Neural cell (in vitro differentiated cells): ENCODE results near the gene REST. TPM values are rescaled to one million over a fixed set of nuclear protein-coding genes. Genes with fewer than 3 reads are reported as not detected.

Experiments
- H2AFZ ChIP-seq: fragments of 200-600, 300-800 bp; sonication (generic), shearing (Covaris generic); 2 replicates; pipeline ENCODE4 v1.6.0; 2014; ENCODE audit warnings: low read depth, mild to moderate bottlenecking, antibody characterized with exemption, low read length, moderate library complexity
- H3F3A ChIP-seq: fragments of 200-600 bp; shearing (Covaris generic); 2 replicates; pipeline ENCODE4 v1.6.1; 2016; ENCODE audit warnings: mild to moderate bottlenecking, moderate library complexity, mixed read lengths, antibody characterized with exemption, low read length; ENCODE audit not compliant: insufficient read depth, poor library complexity, severe bottlenecking
- H3K27ac ChIP-seq: fragments of 200-600, 300-800 bp; sonication (generic), shearing (Covaris generic); 2 replicates; pipeline ENCODE4 v1.5.1; 2014; ENCODE audit warnings: mild to moderate bottlenecking, low read length, moderate library complexity
- H3K27me3 ChIP-seq: fragments of 300-800, 200-600 bp; sonication (generic), shearing (Covaris generic); 2 replicates; pipeline ENCODE4 v1.6.0; 2014; ENCODE audit warnings: mild to moderate bottlenecking, low read depth, low read length, moderate library complexity; ENCODE audit not compliant: insufficient read depth
- H3K36me3 ChIP-seq: fragments of 300-800, 200-600 bp; sonication (generic), shearing (Covaris generic); 2 replicates; pipeline ENCODE4 v1.5.1; 2014; ENCODE audit warnings: mild to moderate bottlenecking, antibody characterized with exemption, low read length, moderate library complexity; ENCODE audit not compliant: insufficient read depth
- H3K4me2 ChIP-seq: fragments of 300-800, 200-600 bp; sonication (generic), shearing (Covaris generic); 2 replicates; pipeline ENCODE4 v1.6.0; 2014; ENCODE audit warnings: mild to moderate bottlenecking, low read length
- H3K4me3 ChIP-seq: fragments of 300-800, 200-600 bp; sonication (generic), shearing (Covaris generic); 2 replicates; pipeline ENCODE4 v1.5.1; 2014; ENCODE audit warnings: mild to moderate bottlenecking, low read length, moderate library complexity
- H3K79me2 ChIP-seq: fragments of 200-600 bp; shearing (Covaris generic); replicated peaks from 2 replicates; pipeline ENCODE4 v1.6.0; 2014; ENCODE audit warnings: mild to moderate bottlenecking, low read length, moderate library complexity; ENCODE audit not compliant: insufficient read depth
- H3K9ac ChIP-seq: fragments of 300-800, 200-600 bp; sonication (generic), shearing (Covaris generic); 2 replicates; pipeline ENCODE4 v1.6.1; 2016; ENCODE audit warnings: mild to moderate bottlenecking, low read length, mixed read lengths
- H3K9me2 ChIP-seq: fragments of 200-600 bp; shearing (Covaris generic); 2 replicates; pipeline ENCODE4 v1.6.1; 2016; ENCODE audit warnings: mild to moderate bottlenecking, low read length, mixed read lengths; ENCODE audit not compliant: insufficient read depth
- H3K9me3 ChIP-seq: fragments of 200-600, 300-800 bp; sonication (generic), shearing (Covaris generic); 2 replicates; pipeline ENCODE4 v1.6.1; 2016; ENCODE audit warnings: mild to moderate bottlenecking, mixed run types, low read length, moderate library complexity, mixed read lengths
- H4K20me1 ChIP-seq: fragments of 200-600 bp; shearing (Covaris generic); 2 replicates; pipeline ENCODE4 v1.6.1; 2016; ENCODE audit warnings: mild to moderate bottlenecking, mixed run types; ENCODE audit not compliant: insufficient read depth
- EP300 ChIP-seq: fragments of 450-650 bp; conservative IDR thresholded peaks from 2 replicates; pipeline ENCODE4 v1.6.1; 2014; ENCODE audit warnings: antibody characterized with exemption, mild to moderate bottlenecking, moderate library complexity; ENCODE audit not compliant: poor library complexity, severe bottlenecking
- EZH2 ChIP-seq: fragments of 200-600, 300-800 bp; shearing (Covaris generic), sonication (generic); IDR thresholded peaks from 2 replicates; pipeline ENCODE4 v1.6.1; 2014; ENCODE audit warnings: antibody characterized with exemption, low read length, borderline replicate concordance, mild to moderate bottlenecking; ENCODE audit not compliant: insufficient read depth, poor library complexity, severe bottlenecking
- MXI1 ChIP-seq: fragments of 450-650 bp; conservative IDR thresholded peaks from 2 replicates; pipeline ENCODE4 v1.6.1; 2014; ENCODE audit warnings: antibody characterized with exemption, mild to moderate bottlenecking; ENCODE audit not compliant: poor library complexity, severe bottlenecking
- POLR2AphosphoS5 ChIP-seq: IDR thresholded peaks from 2 replicates; pipeline ENCODE4 v1.6.1; 2012
- RAD21 ChIP-seq: fragments of 450-650 bp; conservative IDR thresholded peaks from 2 replicates; pipeline ENCODE4 v1.6.1; 2014; ENCODE audit warnings: antibody characterized with exemption, mild to moderate bottlenecking, moderate library complexity
- REST ChIP-seq: IDR thresholded peaks from 2 replicates; pipeline ENCODE4 v1.6.1; 2012; ENCODE audit warnings: borderline replicate concordance
- SMC3 ChIP-seq: fragments of 450-650 bp; conservative IDR thresholded peaks from 2 replicates; pipeline ENCODE4 v1.6.1; 2014; ENCODE audit warnings: antibody characterized with exemption, mild to moderate bottlenecking, moderate library complexity; ENCODE audit not compliant: poor library complexity
- TAF1 ChIP-seq: IDR thresholded peaks from 2 replicates; pipeline ENCODE4 v1.6.1; 2012; ENCODE audit warnings: low read depth
- polyA plus RNA-seq: library from polyadenylated mRNA; depleted of rRNA; stranded (reverse); fragments of >200 nt; gene quantifications from 2 replicates; pipeline ENCODE4 v1.2.3, GENCODE V29; 2014
- TF ChIP-seq, protein P1 (sequence below): fragments of 450-650 bp; IDR thresholded peaks from 2 replicates; pipeline ENCODE4 v1.5.1; 2014; ENCODE audit warnings: antibody characterized with exemption, mild to moderate bottlenecking, moderate library complexity; ENCODE audit not compliant: poor library complexity, severe bottlenecking

REST gene
- polyA plus RNA-seq, 1 donor from 2014 or later = 3.2 TPM

DNA sequence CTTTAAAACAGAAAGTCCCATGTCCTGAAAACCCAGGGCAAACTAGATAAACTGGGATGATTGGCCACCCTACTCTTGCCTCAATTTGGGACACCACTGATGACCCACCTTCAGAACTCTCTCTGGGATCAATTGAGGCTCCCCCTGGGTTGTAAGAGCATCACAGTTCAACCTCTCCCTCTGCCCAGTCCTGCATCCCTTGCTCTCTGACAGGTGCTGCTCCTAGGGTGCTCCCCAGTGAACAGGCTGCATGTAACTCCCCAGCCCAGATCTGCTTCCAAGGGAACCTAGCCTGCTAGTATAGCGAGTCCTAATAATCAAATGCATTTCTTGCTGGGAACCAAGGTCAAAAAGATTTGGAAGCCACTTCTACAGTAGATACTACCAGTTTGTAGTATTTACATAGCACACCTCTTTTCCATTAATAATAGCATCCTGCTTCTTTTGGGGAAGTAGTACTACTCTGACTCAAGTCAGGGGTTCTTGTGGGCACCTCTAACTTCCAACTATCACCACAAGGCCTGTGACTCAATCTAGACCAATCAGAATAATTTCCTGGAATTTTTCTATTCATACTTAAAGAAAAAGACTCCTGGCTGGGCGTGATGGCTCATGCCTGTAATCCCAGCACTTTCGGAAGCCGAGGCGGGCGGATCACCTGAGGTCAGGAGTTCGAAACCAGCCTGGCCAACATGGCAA, 44.1 kb upstream of the REST start:
- no peaks in the 10 kb centered on the region for H3K9me3 ChIP-seq
- H3K9me2 ChIP-seq = no peaks in the 10 kb centered on the region
- no peaks in the 10 kb centered on the region for H3K27me3 ChIP-seq
- TF ChIP-seq, protein P1, sequence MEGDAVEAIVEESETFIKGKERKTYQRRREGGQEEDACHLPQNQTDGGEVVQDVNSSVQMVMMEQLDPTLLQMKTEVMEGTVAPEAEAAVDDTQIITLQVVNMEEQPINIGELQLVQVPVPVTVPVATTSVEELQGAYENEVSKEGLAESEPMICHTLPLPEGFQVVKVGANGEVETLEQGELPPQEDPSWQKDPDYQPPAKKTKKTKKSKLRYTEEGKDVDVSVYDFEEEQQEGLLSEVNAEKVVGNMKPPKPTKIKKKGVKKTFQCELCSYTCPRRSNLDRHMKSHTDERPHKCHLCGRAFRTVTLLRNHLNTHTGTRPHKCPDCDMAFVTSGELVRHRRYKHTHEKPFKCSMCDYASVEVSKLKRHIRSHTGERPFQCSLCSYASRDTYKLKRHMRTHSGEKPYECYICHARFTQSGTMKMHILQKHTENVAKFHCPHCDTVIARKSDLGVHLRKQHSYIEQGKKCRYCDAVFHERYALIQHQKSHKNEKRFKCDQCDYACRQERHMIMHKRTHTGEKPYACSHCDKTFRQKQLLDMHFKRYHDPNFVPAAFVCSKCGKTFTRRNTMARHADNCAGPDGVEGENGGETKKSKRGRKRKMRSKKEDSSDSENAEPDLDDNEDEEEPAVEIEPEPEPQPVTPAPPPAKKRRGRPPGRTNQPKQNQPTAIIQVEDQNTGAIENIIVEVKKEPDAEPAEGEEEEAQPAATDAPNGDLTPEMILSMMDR = no peak
- TF ChIP-seq RAD21 (no peak), EP300 (no peak), POLR2AphosphoS5 (no peak), REST (no peak), EZH2 (no peak), MXI1 (no peak), TAF1 (no peak), SMC3 (no peak)
- H3F3A ChIP-seq = no peaks in the 10 kb centered on the region
- H3K79me2 ChIP-seq = no peaks in the 10 kb centered on the region
- no peak overlapping the region for H3K9ac ChIP-seq
- H2AFZ ChIP-seq = no peak overlapping the region
- H3K4me3 ChIP-seq = no peak overlapping the region
- H3K36me3 ChIP-seq = no peaks in the 10 kb centered on the region
- no peak overlapping the region for H3K27ac ChIP-seq
- H4K20me1 ChIP-seq = no peaks in the 10 kb centered on the region
- H3K4me2 ChIP-seq = no peak overlapping the region

DNA sequence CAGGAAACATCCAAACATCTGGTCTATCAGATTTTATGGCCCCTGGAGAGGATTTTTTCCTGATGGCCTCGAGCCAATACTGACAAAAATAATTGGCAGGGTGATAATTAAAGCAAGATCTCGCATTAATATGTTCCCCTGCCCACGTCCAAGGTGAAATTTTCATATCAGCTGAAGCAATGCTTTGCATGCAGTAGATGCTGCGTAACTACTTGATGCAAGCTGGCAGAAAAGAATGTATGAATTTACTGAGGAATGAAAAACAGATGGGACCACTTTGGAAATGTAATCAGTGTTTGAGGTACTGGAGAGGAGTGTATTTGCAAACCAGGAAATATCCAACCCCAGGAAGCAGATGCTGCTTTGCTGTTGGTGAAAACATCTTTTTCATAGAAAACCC, 36.8 kb upstream of the REST start:
- Histone ChIP-seq H3K9me2 (no peaks in the 10 kb centered on the region), H4K20me1 (no peaks in the 10 kb centered on the region), H3K4me2 (no peak overlapping the region), H3K79me2 (no peaks in the 10 kb centered on the region), H3K4me3 (no peak overlapping the region), H3K36me3 (no peaks in the 10 kb centered on the region), H2AFZ (no peak overlapping the region), H3K27ac (no peak overlapping the region), H3F3A (no peaks in the 10 kb centered on the region), H3K9ac (no peak overlapping the region), H3K9me3 (no peaks in the 10 kb centered on the region), H3K27me3 (no peaks in the 10 kb centered on the region)
- TF ChIP-seq, protein P1 = no peak
- TF ChIP-seq SMC3 = no peak
